ENCODE results near the gene OAF.

Gene OAF

GRCh38 chr11:120217941-120218694 lies 7.3 kb downstream of the OAF start:
- Histone ChIP-seq H3K27me3 (ENCODE audit: low read depth, low read length) (no peaks in the 10 kb centered on the region), H3K36me3 (ENCODE audit: control insufficient read depth in 1 of 2, insufficient read depth in 2 of 2, low read length in 2 of 2) (no peaks in the 10 kb centered on the region), H3K27ac (ENCODE audit: low read length) (peak overlapping the region; percentile 15), H3K4me1 (ENCODE audit: control insufficient read depth in 1 of 2, insufficient read depth in 2 of 2, low read length in 2 of 2) (peaks cover 38 to 64% of the 10 kb centered on the region in 2 donors), H3K9me3 (ENCODE audit: control insufficient read depth in 1 of 2, low read length in 2 of 2) (no peaks in the 10 kb centered on the region), H3K4me3 (ENCODE audit: low read depth in 1 of 2, low read length in 2 of 2) (peak overlapping the region in 1 of 2 donors; percentile 12)

- peak overlapping the region in 1 of 2 donors; percentile 12 for H3K4me3 ChIP-seq (ENCODE audit: low read depth in 1 of 2, low read length in 2 of 2)
- no peaks in the 10 kb centered on the region for H3K36me3 ChIP-seq (ENCODE audit: control insufficient read depth in 1 of 2, insufficient read depth in 2 of 2, low read length in 2 of 2)
- peaks cover 38 to 66% of the 10 kb centered on the region in 2 donors for H3K4me1 ChIP-seq (ENCODE audit: control insufficient read depth in 1 of 2, insufficient read depth in 2 of 2, low read length in 2 of 2)
- H3K27ac ChIP-seq (ENCODE audit: low read length), result peak overlapping the region; percentile 15
- no peaks in the 10 kb centered on the region for H3K9me3 ChIP-seq (ENCODE audit: control insufficient read depth in 1 of 2, low read length in 2 of 2)
- no peaks in the 10 kb centered on the region for H3K27me3 ChIP-seq (ENCODE audit: low read depth, low read length)
Measured at GRCh38 chr11:120218695-120219033, 7.8 kb downstream of the OAF start.

DNA sequence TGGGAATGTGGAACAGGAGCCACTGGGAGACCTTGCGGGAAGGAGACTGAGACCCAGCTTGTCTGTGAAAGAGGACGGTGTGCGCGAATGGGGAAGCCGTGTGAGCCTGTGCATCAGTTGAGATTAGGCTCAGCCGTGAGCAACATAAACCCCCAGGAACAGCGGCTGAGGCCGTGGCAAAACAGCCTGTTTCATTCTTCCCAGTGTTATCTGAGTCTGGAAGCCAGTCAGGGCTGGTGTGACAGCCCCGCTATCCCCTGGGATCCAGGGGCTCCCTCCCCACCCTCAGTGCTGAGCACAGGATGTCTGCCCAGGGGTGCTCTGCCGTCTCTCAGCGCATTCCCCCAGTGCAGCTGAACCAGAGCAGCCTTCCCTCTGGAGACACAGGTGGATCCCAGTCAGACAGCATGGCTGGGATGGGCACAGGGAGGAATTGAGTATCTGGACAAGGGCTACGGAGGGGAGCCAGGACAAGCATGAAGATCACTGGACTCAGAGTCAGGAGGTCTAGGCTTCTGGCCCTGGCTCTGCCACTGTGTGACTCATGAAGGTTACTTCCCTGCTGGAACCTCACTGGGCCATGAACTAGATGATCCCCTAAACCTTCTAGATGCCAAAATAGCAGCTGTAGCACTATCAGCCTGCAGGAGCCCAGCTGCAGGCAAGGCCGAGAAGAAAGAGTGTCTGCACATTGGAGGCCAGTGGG lies 8.6 kb downstream of the OAF start:
- Histone ChIP-seq H3K36me3 (ENCODE audit: control insufficient read depth in 1 of 2, insufficient read depth in 2 of 2, low read length in 2 of 2) (no peaks in the 10 kb centered on the region), H3K27ac (ENCODE audit: low read length) (peak overlapping the region; percentile 36), H3K4me1 (ENCODE audit: control insufficient read depth in 1 of 2, insufficient read depth in 2 of 2, low read length in 2 of 2) (peaks cover 38 to 66% of the 10 kb centered on the region in 2 donors), H3K9me3 (ENCODE audit: control insufficient read depth in 1 of 2, low read length in 2 of 2) (no peaks in the 10 kb centered on the region), H3K27me3 (ENCODE audit: low read depth, low read length) (no peaks in the 10 kb centered on the region), H3K4me3 (ENCODE audit: low read depth in 1 of 2, low read length in 2 of 2) (no peak overlapping the region)

DNA sequence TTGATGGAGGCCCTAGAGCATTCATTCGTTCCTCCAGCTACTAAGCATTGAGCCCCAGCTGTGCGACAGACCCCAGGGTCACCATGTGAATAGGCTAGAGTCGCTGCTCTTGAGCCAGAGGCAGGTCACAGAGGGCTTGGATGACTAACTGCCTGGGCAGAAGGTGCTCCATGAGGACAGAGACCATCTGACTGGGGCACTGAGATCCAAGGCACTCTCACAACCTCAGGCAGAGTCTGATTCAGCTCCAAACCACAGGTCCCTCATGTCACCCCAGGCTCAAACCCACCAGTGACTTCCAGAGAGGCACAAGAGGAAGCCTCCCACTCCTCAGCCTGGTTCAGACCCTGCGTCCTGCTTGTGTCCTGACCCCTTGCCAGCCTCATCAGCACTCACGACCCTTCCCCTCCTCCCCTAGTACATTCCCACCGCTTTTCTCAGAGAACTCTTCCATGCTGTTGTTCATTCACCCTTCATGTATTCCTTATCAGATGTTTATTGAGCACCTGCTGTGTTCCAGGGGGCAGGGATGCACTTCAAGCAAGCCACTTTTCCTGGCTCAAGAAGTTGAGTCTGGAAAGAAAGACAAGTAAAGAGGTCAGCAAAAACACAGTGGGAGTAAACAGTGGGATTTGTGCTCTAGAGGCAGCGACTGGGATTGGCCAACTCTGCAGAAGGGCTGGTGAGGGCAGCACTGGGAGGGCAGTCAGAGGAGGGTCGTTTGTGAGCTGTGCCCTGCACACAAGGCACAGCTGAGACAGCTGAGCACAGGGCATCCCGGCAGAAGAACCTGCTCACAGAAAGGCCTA lies 9.3 kb downstream of the OAF start:
- Histone ChIP-seq H3K36me3 (ENCODE audit: control insufficient read depth in 1 of 2, insufficient read depth in 2 of 2, low read length in 2 of 2) (no peaks in the 10 kb centered on the region), H3K9me3 (ENCODE audit: control insufficient read depth in 1 of 2, low read length in 2 of 2) (no peaks in the 10 kb centered on the region), H3K4me1 (ENCODE audit: control insufficient read depth in 1 of 2, insufficient read depth in 2 of 2, low read length in 2 of 2) (peaks cover 38 to 68% of the 10 kb centered on the region in 2 donors), H3K27ac (ENCODE audit: low read length) (peak overlapping the region; percentile 47), H3K4me3 (ENCODE audit: low read depth in 1 of 2, low read length in 2 of 2) (no peak overlapping the region), H3K27me3 (ENCODE audit: low read depth, low read length) (no peaks in the 10 kb centered on the region)

- H3K27ac ChIP-seq (ENCODE audit: low read length), result peak overlapping the region; percentile 47
- no peak overlapping the region for H3K4me3 ChIP-seq (ENCODE audit: low read depth in 1 of 2, low read length in 2 of 2)
- H3K9me3 ChIP-seq (ENCODE audit: control insufficient read depth in 1 of 2, low read length in 2 of 2), result no peaks in the 10 kb centered on the region
- no peaks in the 10 kb centered on the region for H3K36me3 ChIP-seq (ENCODE audit: control insufficient read depth in 1 of 2, insufficient read depth in 2 of 2, low read length in 2 of 2)
- peaks cover 33 to 68% of the 10 kb centered on the region in 2 donors for H3K4me1 ChIP-seq (ENCODE audit: control insufficient read depth in 1 of 2, insufficient read depth in 2 of 2, low read length in 2 of 2)
- H3K27me3 ChIP-seq (ENCODE audit: low read depth, low read length), result no peaks in the 10 kb centered on the region
Measured at GRCh38 chr11:120220747-120221037, 9.9 kb downstream of the OAF start.

DNA sequence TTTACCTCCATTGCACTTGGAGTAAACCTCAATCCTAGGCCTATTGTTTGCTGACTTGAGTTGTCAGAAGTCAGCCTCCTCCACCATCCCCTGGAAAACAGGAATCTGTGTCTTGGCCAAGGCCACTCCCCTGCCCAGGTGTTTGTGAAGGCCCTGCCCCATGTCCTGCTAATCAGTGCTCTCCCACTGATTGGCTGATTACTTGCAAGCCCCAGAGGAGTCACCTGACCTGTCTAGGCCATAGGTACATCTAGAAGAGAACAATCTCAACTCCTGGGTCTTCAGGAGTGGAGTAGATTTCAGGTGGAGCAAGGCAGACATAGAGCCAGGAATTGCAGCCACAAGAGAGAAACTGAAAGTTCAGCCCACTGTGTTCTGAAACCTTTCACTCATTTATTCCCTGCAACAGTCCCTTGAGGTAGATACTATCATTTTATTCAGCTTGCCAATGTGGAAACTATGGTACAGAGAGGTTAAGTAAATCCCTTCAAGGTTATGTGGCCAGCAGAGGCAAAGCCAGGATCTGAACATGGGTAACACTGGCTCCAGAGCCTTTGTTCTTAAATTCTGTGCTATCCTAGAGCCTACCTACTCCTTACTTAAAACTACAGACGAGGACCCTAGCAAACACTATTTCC lies 10.4 kb downstream of the OAF start:
- H3K36me3 ChIP-seq (ENCODE audit: control insufficient read depth in 1 of 2, insufficient read depth in 2 of 2, low read length in 2 of 2), result peaks cover 0 to under 1% of the 10 kb centered on the region in 2 donors
- H3K4me3 ChIP-seq (ENCODE audit: low read depth in 1 of 2, low read length in 2 of 2), result no peak overlapping the region
- peak overlapping the region; percentile 47 for H3K27ac ChIP-seq (ENCODE audit: low read length)
- H3K4me1 ChIP-seq (ENCODE audit: control insufficient read depth in 1 of 2, insufficient read depth in 2 of 2, low read length in 2 of 2), result peaks cover 28 to 68% of the 10 kb centered on the region in 2 donors
- no peaks in the 10 kb centered on the region for H3K27me3 ChIP-seq (ENCODE audit: low read depth, low read length)
- no peaks in the 10 kb centered on the region for H3K9me3 ChIP-seq (ENCODE audit: control insufficient read depth in 1 of 2, low read length in 2 of 2)

- Histone ChIP-seq H3K27ac (ENCODE audit: low read length) (no peak overlapping the region), H3K4me3 (ENCODE audit: low read depth in 1 of 2, low read length in 2 of 2) (no peak overlapping the region), H3K27me3 (ENCODE audit: low read depth, low read length) (no peaks in the 10 kb centered on the region), H3K9me3 (ENCODE audit: control insufficient read depth in 1 of 2, low read length in 2 of 2) (no peaks in the 10 kb centered on the region), H3K36me3 (ENCODE audit: control insufficient read depth in 1 of 2, insufficient read depth in 2 of 2, low read length in 2 of 2) (peaks cover 0 to 4% of the 10 kb centered on the region in 2 donors), H3K4me1 (ENCODE audit: control insufficient read depth in 1 of 2, insufficient read depth in 2 of 2, low read length in 2 of 2) (peaks cover 21 to 51% of the 10 kb centered on the region in 2 donors)
Measured at GRCh38 chr11:120222916-120223315, 12.1 kb downstream of the OAF start.

- Histone ChIP-seq H3K36me3 (ENCODE audit: control insufficient read depth in 1 of 2, insufficient read depth in 2 of 2, low read length in 2 of 2) (peaks cover 0 to 4% of the 10 kb centered on the region in 2 donors), H3K27ac (ENCODE audit: low read length) (peak overlapping the region; percentile 11), H3K27me3 (ENCODE audit: low read depth, low read length) (no peaks in the 10 kb centered on the region), H3K4me3 (ENCODE audit: low read depth in 1 of 2, low read length in 2 of 2) (no peak overlapping the region), H3K4me1 (ENCODE audit: control insufficient read depth in 1 of 2, insufficient read depth in 2 of 2, low read length in 2 of 2) (peaks cover 21 to 43% of the 10 kb centered on the region in 2 donors), H3K9me3 (ENCODE audit: control insufficient read depth in 1 of 2, low read length in 2 of 2) (no peaks in the 10 kb centered on the region)
Measured at GRCh38 chr11:120223793-120224192, 13.0 kb downstream of the OAF start.

DNA sequence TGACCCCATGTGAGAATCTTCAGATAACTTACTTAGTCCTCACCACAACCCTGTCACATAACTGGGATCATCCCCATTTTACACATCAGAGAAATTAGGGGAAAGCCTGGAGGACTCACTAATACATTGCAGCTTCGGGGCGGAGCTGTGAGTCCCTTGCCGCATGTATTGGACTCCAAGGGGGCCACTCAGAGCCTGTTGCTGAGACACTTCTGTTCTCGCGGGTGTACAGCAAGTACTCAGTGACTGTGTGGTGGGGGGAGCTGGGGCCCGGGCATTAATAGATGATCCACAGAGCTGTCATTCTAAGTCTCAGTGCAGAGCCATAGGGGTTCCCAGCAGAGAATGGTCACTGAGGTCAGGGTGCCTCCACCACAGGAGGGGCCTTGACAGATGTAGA lies 13.5 kb downstream of the OAF start:
- peaks cover 0 to 4% of the 10 kb centered on the region in 2 donors for H3K36me3 ChIP-seq (ENCODE audit: control insufficient read depth in 1 of 2, insufficient read depth in 2 of 2, low read length in 2 of 2)
- no peaks in the 10 kb centered on the region for H3K9me3 ChIP-seq (ENCODE audit: control insufficient read depth in 1 of 2, low read length in 2 of 2)
- no peak overlapping the region for H3K4me3 ChIP-seq (ENCODE audit: low read depth in 1 of 2, low read length in 2 of 2)
- no peaks in the 10 kb centered on the region for H3K27me3 ChIP-seq (ENCODE audit: low read depth, low read length)
- peaks cover 21 to 42% of the 10 kb centered on the region in 2 donors for H3K4me1 ChIP-seq (ENCODE audit: control insufficient read depth in 1 of 2, insufficient read depth in 2 of 2, low read length in 2 of 2)
- H3K27ac ChIP-seq (ENCODE audit: low read length), result peak overlapping the region; percentile 13

GRCh38 chr11:120224972-120225909 lies 14.4 kb downstream of the OAF start:
- Histone ChIP-seq H3K27ac (ENCODE audit: low read length) (peak overlapping the region; percentile 13), H3K4me3 (ENCODE audit: low read depth in 1 of 2, low read length in 2 of 2) (no peak overlapping the region)

More at GRCh38 chr11:120224972-120225909, 14.4 kb downstream of the OAF start:
- Histone ChIP-seq H3K36me3 (ENCODE audit: control insufficient read depth in 1 of 2, insufficient read depth in 2 of 2, low read length in 2 of 2) (peaks cover 0 to 4% of the 10 kb centered on the region in 2 donors), H3K27me3 (ENCODE audit: low read depth, low read length) (no peaks in the 10 kb centered on the region), H3K9me3 (ENCODE audit: control insufficient read depth in 1 of 2, low read length in 2 of 2) (no peaks in the 10 kb centered on the region), H3K4me1 (ENCODE audit: control insufficient read depth in 1 of 2, insufficient read depth in 2 of 2, low read length in 2 of 2) (peaks cover 17 to 38% of the 10 kb centered on the region in 2 donors)
